Astrocyte (in vitro differentiated cells and primary cell): ENCODE data around the gene CTH.

Experiments
- EZH2 ChIP-seq: IDR thresholded peaks from 2 replicates; pipeline ENCODE4 v1.6.1; 2012; ENCODE audit warnings: mild to moderate bottlenecking, low read length, inconsistent platforms; ENCODE audit not compliant: insufficient read depth
- TF ChIP-seq, protein P1 (sequence below): IDR thresholded peaks from 2 replicates; pipeline ENCODE4 v1.5.1; 2011; ENCODE audit warnings: low read depth, mild to moderate bottlenecking, inconsistent platforms, low read length, moderate library complexity; ENCODE audit not compliant: insufficient read depth

DNA sequence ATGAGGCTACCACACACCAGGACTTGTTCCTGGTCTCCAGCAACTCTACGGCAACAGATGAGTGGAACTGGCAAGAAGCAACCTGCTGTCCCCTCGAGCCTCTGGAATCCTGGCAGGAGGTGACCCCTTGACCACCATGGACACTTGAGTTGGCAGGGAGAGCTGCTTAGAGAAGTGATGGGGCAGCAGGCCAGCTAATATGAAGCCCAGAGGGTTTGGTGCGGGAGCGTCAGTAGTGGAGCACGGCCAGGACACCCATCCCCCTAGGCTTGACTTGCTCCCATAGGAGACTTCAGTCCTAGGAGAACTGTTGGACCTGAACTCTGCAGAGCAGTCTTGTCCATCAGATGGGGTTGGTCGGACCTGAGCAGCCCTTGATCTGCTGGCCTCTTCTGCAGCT, 56.5 kb downstream of the CTH start:
- TF ChIP-seq, protein P1, sequence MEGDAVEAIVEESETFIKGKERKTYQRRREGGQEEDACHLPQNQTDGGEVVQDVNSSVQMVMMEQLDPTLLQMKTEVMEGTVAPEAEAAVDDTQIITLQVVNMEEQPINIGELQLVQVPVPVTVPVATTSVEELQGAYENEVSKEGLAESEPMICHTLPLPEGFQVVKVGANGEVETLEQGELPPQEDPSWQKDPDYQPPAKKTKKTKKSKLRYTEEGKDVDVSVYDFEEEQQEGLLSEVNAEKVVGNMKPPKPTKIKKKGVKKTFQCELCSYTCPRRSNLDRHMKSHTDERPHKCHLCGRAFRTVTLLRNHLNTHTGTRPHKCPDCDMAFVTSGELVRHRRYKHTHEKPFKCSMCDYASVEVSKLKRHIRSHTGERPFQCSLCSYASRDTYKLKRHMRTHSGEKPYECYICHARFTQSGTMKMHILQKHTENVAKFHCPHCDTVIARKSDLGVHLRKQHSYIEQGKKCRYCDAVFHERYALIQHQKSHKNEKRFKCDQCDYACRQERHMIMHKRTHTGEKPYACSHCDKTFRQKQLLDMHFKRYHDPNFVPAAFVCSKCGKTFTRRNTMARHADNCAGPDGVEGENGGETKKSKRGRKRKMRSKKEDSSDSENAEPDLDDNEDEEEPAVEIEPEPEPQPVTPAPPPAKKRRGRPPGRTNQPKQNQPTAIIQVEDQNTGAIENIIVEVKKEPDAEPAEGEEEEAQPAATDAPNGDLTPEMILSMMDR: no peak
- no peak for TF ChIP-seq EZH2
